Ovary (tissue), 3 donors: ENCODE results near the gene ATAD3C.

Experiments used
- EP300 ChIP-seq: sonication (generic); formaldehyde crosslinking; IDR thresholded peaks from one replicate; pipeline ENCODE4 v1.6.1; 2017; ENCODE audit warnings: antibody characterized with exemption
- POLR2A ChIP-seq: fragments of 450-650 bp; IDR thresholded peaks from one replicate; pipeline ENCODE4 v1.6.1; 2017; ENCODE audit warnings: antibody characterized with exemption, mild to moderate bottlenecking, moderate library complexity
- TF ChIP-seq, protein P1 (sequence below), 3 donors: fragments of 450-650 bp in 2 of 3; fragments of 200-600 bp in 1 of 3; IDR thresholded peaks; one replicate each; pipeline versions ENCODE4 v1.5.1 to v1.8.0; 2016 to 2022; ENCODE audit warnings: antibody characterized with exemption in 3 of 3, mild to moderate bottlenecking in 1 of 3
- donor health status: DM: no; HTN: no; CAD: no.

DNA sequence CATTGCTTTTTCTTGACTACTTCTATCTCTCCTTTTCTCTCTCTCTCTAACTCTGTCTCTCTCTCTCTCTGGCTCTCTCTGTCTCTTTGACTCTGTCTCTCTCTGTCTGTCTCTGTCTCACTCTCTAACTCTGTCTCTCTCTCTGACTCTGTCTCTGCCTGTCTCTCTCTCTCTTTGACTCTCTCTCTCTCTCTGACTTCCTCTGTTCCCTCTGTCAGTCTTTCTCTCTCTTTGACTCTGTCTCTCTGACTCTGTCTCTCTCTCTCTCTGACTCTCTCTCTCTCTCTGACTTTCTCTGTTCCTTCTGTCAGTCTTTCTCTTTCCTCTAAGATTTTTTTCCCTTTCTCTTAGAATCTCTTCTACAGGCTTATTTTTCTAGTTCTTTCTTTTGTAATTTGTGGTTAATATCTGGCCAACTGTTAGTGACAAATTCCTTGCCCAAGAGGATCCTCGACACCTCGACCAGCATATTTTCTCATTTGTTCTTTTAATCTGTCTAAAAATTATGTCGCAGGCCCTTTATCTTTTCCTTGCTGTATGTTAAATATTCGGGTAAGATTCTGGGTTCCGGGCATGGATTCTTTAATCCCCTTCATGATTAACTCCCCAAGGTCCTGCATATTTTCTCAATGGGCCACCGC, at the start of gene ATAD3C:
- TF ChIP-seq POLR2A (no peak), EP300 (no peak)
- TF ChIP-seq, protein P1, sequence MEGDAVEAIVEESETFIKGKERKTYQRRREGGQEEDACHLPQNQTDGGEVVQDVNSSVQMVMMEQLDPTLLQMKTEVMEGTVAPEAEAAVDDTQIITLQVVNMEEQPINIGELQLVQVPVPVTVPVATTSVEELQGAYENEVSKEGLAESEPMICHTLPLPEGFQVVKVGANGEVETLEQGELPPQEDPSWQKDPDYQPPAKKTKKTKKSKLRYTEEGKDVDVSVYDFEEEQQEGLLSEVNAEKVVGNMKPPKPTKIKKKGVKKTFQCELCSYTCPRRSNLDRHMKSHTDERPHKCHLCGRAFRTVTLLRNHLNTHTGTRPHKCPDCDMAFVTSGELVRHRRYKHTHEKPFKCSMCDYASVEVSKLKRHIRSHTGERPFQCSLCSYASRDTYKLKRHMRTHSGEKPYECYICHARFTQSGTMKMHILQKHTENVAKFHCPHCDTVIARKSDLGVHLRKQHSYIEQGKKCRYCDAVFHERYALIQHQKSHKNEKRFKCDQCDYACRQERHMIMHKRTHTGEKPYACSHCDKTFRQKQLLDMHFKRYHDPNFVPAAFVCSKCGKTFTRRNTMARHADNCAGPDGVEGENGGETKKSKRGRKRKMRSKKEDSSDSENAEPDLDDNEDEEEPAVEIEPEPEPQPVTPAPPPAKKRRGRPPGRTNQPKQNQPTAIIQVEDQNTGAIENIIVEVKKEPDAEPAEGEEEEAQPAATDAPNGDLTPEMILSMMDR (IDR thresholded peaks at IDR 0.05) = no peak
